Prostate gland (tissue), 2 donors: ENCODE data around the gene ZNF536. TPM values are rescaled to one million over a fixed set of nuclear protein-coding genes. Genes with fewer than 3 reads are reported as not detected.

ENCODE experiments used
- DNase-seq: peaks from one replicate; pipeline ENCODE4 v3.0.0-alpha.2; 2019; ENCODE audit warnings: low spot score
- H3K27ac ChIP-seq, 2 donors: fragments of 200-600 bp; sonication (generic); 2 replicates each; pipeline ENCODE4 v1.5.1; 2017 to 2019
- H3K27me3 ChIP-seq: fragments of 200-600 bp; sonication (generic); replicated peaks from 2 replicates; pipeline ENCODE4 v1.5.1; 2019; ENCODE audit not compliant: insufficient read depth
- H3K36me3 ChIP-seq, 2 donors: fragments of 200-600 bp; sonication (generic); 1 replicate in 1 of 2; 2 replicates in 1 of 2; pipeline versions ENCODE4 v1.5.1 to v1.8.1; 2017 to 2019
- H3K4me1 ChIP-seq: fragments of 200-600 bp; sonication (generic); replicated peaks from 2 replicates; pipeline ENCODE4 v1.5.1; 2019
- H3K4me3 ChIP-seq, 2 donors: fragments of 200-600 bp; sonication (generic); 2 replicates each; pipeline ENCODE4 v1.5.1; 2017 to 2019
- H3K9me3 ChIP-seq: fragments of 200-600 bp; sonication (generic); 2 replicates; pipeline ENCODE4 v1.5.1; 2017
- CTCF ChIP-seq, 4 experiments: fragments of 200-600 bp in 2 of 4; fragments of 450-650 bp in 2 of 4; sonication (generic) in 2 of 4; IDR thresholded peaks; 1 replicate in 3 of 4; 2 replicates in 1 of 4; pipeline ENCODE4 v1.5.1; 2016 to 2019; ENCODE audit warnings: antibody characterized with exemption in 4 of 4, mild to moderate bottlenecking in 2 of 4, moderate library complexity in 2 of 4
- POLR2A ChIP-seq: fragments of 450-650 bp; IDR thresholded peaks from one replicate; pipeline ENCODE4 v1.6.1; 2016; ENCODE audit warnings: antibody characterized with exemption, mild to moderate bottlenecking
- POLR2AphosphoS5 ChIP-seq: sonication (generic); formaldehyde crosslinking; IDR thresholded peaks from one replicate; pipeline ENCODE4 v1.6.1; 2017; ENCODE audit warnings: antibody characterized with exemption
- WGBS: methylation state at CpG from one replicate; pipeline ENCODE4 v1.1.5; 2018; 5-methylcytosine and 5-hydroxymethylcytosine counted together
- intact Hi-C: fragments of 100-400 bp; cut with DNase I; formaldehyde crosslinking; loops from one replicate; pipeline ENCODE4 v1.14.2; 2022
- total RNA-seq, 2 donors: library from RNA; depleted of rRNA; stranded (reverse); fragments of >200 nt; gene quantifications; one replicate each; pipeline ENCODE4 v1.1.0, GENCODE V29; 2016

The ZNF536 gene
- total RNA-seq, 2 donors from 2014 or later = 1.1 to 42.0 TPM

GRCh38 chr19:30541575-30541974 lies 169.4 kb downstream of the ZNF536 start:
- TF ChIP-seq POLR2A = no peak
- no peak for TF ChIP-seq POLR2AphosphoS5
- TF ChIP-seq CTCF (IDR thresholded peaks at IDR 0.05) = no peak
- no peaks in the 10 kb centered on the region for H3K27me3 ChIP-seq
- H3K36me3 ChIP-seq = no peaks in the 10 kb centered on the region
- intact Hi-C loops = no loop called here
- no peak overlapping the region for H3K4me3 ChIP-seq
- H3K4me1 ChIP-seq = no peaks in the 10 kb centered on the region
- H3K27ac ChIP-seq = no peak overlapping the region
- H3K9me3 ChIP-seq = no peaks in the 10 kb centered on the region
- DNase-seq = no peak

- H3K27ac ChIP-seq = no peak overlapping the region
These were observed 171.2 kb downstream of the ZNF536 start for GRCh38 chr19:30543243-30543945.

GRCh38 chr19:30545752-30546151 lies 173.6 kb downstream of the ZNF536 start:
- Histone ChIP-seq H3K4me3 (no peak overlapping the region), H3K36me3 (no peaks in the 10 kb centered on the region), H3K9me3 (no peaks in the 10 kb centered on the region), H3K4me1 (no peaks in the 10 kb centered on the region), H3K27ac (no peak overlapping the region), H3K27me3 (no peaks in the 10 kb centered on the region)
- TF ChIP-seq POLR2A (no peak), CTCF (IDR thresholded peaks at IDR 0.05) (no peak), POLR2AphosphoS5 (no peak)
- WGBS = 97% methylated on average over 7 of the region's 7 CpGs
- DNase-seq = no peak
- intact Hi-C loops = no loop called here

More at GRCh38 chr19:30543243-30543945, 171.2 kb downstream of the ZNF536 start:
- DNase-seq = no peak
- H3K4me3 ChIP-seq = no peak overlapping the region
- TF ChIP-seq CTCF (IDR thresholded peaks at IDR 0.05) (no peak), POLR2AphosphoS5 (no peak), POLR2A (no peak)
- no peaks in the 10 kb centered on the region for H3K4me1 ChIP-seq
- 86% methylated on average over 9 of the region's 9 CpGs for WGBS
- no peaks in the 10 kb centered on the region for H3K9me3 ChIP-seq
- H3K27me3 ChIP-seq = no peaks in the 10 kb centered on the region
- intact Hi-C loops = no loop called here
- H3K36me3 ChIP-seq = no peaks in the 10 kb centered on the region

GRCh38 chr19:30546332-30546731 lies 174.1 kb downstream of the ZNF536 start:
- H3K36me3 ChIP-seq = no peaks in the 10 kb centered on the region
- TF ChIP-seq CTCF (IDR thresholded peaks at IDR 0.05) (no peak), POLR2AphosphoS5 (no peak), POLR2A (no peak)
- intact Hi-C loops = no loop called here
- 81% methylated on average over 6 of the region's 6 CpGs for WGBS
- no peak for DNase-seq
- no peaks in the 10 kb centered on the region for H3K9me3 ChIP-seq
- no peaks in the 10 kb centered on the region for H3K4me1 ChIP-seq
- H3K27ac ChIP-seq = no peak overlapping the region
- no peaks in the 10 kb centered on the region for H3K27me3 ChIP-seq
- H3K4me3 ChIP-seq = no peak overlapping the region

- H3K4me3 ChIP-seq = no peak overlapping the region
- H3K36me3 ChIP-seq = no peaks in the 10 kb centered on the region
- H3K27me3 ChIP-seq = no peaks in the 10 kb centered on the region
- intact Hi-C loops = no loop called here
- H3K4me1 ChIP-seq = no peaks in the 10 kb centered on the region
- H3K27ac ChIP-seq = no peak overlapping the region
- no peaks in the 10 kb centered on the region for H3K9me3 ChIP-seq
- TF ChIP-seq POLR2AphosphoS5 = no peak
- no peak for TF ChIP-seq CTCF (IDR thresholded peaks at IDR 0.05)
- no peak for TF ChIP-seq POLR2A
- WGBS = 60% methylated on average over 2 of the region's 2 CpGs
- DNase-seq = no peak
These were observed 175.1 kb downstream of the ZNF536 start for GRCh38 chr19:30547246-30547645.
